HepG2 (cell line): ENCODE measurements around the gene PXMP4. TPM values are rescaled to one million over a fixed set of nuclear protein-coding genes. Genes with fewer than 3 reads are reported as not detected.

Source experiments
- SOX13 ChIP-seq, 3 experiments: fragments of 450-650 bp in 1 of 3; sonication (generic) in 1 of 3; formaldehyde crosslinking in 1 of 3; IDR thresholded peaks in 2 of 3; conservative IDR thresholded peaks in 1 of 3; 2 replicates each; pipeline versions ENCODE4 v1.5.0 to v1.6.1; 2016 to 2020; ENCODE audit warnings: antibody characterized with exemption in 1 of 3, mild to moderate bottlenecking in 1 of 3, missing compliant biosample characterization in 1 of 3, missing genetic modification reagents in 1 of 3, moderate library complexity in 1 of 3
- ZNF3 ChIP-seq: IDR thresholded peaks from 2 replicates; pipeline ENCODE4 v1.7.0; 2017; ENCODE audit warnings: inconsistent platforms
- ZNF629 ChIP-seq: sonication (generic); formaldehyde crosslinking; conservative IDR thresholded peaks from 2 replicates; pipeline ENCODE4 v1.5.0; 2020; ENCODE audit warnings: missing genetic modification reagents
- polyA plus RNA-seq, 8 experiments: library from polyadenylated mRNA; depleted of rRNA in 3 of 8; stranded (reverse) in 7 of 8; unstranded in 1 of 8; fragments of >200 nt; fragmentation: Illumina TruSeq in 4 of 8; extraction: Trizol in 4 of 8; gene quantifications; 2 replicates each; pipeline versions ENCODE4 v1.2.1 to v1.2.3, GENCODE V29; 2011 to 2016; ENCODE audit warnings: low read depth in 4 of 8, missing spikeins in 1 of 8, mixed read lengths in 1 of 8; ENCODE audit not compliant: insufficient read depth in 1 of 8
- total RNA-seq, 5 experiments: library from RNA; depleted of rRNA; stranded (reverse); fragments of >200 nt; fragmentation: Illumina TruSeq; extraction: Trizol; gene quantifications; 2 replicates each; pipeline ENCODE4 v1.2.3, GENCODE V29; 2016; ENCODE audit warnings: low read depth in 1 of 5
- TF ChIP-seq, protein P1 (sequence below): sonication (generic); formaldehyde crosslinking; IDR thresholded peaks from 2 replicates; pipeline ENCODE4 v1.4.0; 2020; ENCODE audit warnings: missing genetic modification reagents
- TF ChIP-seq, protein P2 (sequence below): sonication (generic); formaldehyde crosslinking; conservative IDR thresholded peaks from 2 replicates; pipeline ENCODE4 v1.4.0; 2020; ENCODE audit warnings: mild to moderate bottlenecking, missing genetic modification reagents, moderate library complexity

Gene PXMP4
- total and polyA plus RNA-seq, 2 of the 13 experiments (the other 11 are each of a cell fraction or from before 2014, with no cell fraction given): not detected

DNA sequence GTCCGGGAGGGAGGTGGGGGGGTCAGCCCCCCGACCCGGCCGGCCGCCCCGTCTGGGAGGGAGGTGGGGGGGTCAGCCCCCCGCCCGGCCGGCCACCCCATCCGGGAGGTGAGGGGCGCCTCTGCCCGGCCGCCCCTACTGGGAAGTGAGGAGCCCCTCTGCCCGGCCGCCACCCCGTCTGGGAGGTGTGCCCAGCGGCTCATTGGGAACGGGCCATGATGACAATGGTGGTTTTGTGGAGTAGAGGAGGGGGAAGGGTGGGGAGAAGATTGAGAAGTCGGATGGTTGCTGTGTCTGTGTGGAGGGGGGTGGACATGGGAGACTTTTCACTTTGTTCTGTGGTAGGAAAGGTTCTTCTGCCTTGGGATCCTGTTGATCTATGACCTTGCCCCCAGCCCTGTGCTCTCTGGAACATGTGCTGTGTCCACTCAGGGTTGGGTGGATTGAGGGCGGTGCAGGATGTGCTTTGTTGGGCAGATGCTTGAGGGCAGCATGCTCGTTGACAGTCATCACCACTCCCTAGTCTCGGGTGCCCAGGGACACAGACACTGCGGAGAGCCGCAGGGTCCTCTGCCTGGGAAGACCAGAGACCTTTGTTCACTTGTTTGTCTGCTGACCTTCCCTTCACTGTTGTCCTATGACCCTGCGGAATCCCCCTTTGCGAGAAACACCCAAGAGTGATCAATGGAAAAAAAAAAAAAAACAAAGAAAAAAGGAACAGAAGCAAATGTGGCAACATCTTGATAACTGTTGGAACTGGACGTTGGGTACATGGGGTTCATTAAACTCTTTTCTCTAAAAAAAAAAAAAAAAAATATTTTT is 18.3 kb downstream of the PXMP4 start (continued):
- TF ChIP-seq, protein P1, sequence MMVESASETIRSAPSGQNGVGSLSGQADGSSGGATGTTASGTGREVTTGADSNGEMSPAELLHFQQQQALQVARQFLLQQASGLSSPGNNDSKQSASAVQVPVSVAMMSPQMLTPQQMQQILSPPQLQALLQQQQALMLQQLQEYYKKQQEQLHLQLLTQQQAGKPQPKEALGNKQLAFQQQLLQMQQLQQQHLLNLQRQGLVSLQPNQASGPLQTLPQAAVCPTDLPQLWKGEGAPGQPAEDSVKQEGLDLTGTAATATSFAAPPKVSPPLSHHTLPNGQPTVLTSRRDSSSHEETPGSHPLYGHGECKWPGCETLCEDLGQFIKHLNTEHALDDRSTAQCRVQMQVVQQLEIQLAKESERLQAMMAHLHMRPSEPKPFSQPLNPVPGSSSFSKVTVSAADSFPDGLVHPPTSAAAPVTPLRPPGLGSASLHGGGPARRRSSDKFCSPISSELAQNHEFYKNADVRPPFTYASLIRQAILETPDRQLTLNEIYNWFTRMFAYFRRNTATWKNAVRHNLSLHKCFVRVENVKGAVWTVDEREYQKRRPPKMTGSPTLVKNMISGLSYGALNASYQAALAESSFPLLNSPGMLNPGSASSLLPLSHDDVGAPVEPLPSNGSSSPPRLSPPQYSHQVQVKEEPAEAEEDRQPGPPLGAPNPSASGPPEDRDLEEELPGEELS (CRISPR knock-in tag): peak; percentile 90
- peak; percentile 35; the same call in 1 of the 2 replicates for TF ChIP-seq ZNF3 (CRISPR knock-in tag)
- TF ChIP-seq ZNF629: peak; percentile 39; the same call in 1 of the 2 replicates
- TF ChIP-seq, protein P2, sequence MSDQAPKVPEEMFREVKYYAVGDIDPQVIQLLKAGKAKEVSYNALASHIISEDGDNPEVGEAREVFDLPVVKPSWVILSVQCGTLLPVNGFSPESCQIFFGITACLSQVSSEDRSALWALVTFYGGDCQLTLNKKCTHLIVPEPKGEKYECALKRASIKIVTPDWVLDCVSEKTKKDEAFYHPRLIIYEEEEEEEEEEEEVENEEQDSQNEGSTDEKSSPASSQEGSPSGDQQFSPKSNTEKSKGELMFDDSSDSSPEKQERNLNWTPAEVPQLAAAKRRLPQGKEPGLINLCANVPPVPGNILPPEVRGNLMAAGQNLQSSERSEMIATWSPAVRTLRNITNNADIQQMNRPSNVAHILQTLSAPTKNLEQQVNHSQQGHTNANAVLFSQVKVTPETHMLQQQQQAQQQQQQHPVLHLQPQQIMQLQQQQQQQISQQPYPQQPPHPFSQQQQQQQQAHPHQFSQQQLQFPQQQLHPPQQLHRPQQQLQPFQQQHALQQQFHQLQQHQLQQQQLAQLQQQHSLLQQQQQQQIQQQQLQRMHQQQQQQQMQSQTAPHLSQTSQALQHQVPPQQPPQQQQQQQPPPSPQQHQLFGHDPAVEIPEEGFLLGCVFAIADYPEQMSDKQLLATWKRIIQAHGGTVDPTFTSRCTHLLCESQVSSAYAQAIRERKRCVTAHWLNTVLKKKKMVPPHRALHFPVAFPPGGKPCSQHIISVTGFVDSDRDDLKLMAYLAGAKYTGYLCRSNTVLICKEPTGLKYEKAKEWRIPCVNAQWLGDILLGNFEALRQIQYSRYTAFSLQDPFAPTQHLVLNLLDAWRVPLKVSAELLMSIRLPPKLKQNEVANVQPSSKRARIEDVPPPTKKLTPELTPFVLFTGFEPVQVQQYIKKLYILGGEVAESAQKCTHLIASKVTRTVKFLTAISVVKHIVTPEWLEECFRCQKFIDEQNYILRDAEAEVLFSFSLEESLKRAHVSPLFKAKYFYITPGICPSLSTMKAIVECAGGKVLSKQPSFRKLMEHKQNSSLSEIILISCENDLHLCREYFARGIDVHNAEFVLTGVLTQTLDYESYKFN (CRISPR knock-in tag): peak; percentile 96
- TF ChIP-seq SOX13 (IDR thresholded peaks at IDR 0.05): peak; percentile 94
- peak in 1 of 2 experiments; percentile 95; a peak in 2 of 4 replicates for TF ChIP-seq SOX13 (CRISPR knock-in tag; conservative IDR thresholded peaks at IDR 0.05 in 1 of 2, IDR thresholded peaks at IDR 0.05 in 1 of 2)
